CD4-positive, CD25-positive, alpha-beta regulatory T cell (primary cell): Measurements from ENCODE around the gene QSOX2. TPM values are rescaled to one million over a fixed set of nuclear protein-coding genes. Genes with fewer than 3 reads are reported as not detected.
A peak's percentile ranks its signal among the peaks of the same experiment; 100 is the strongest.

Experiments
- ATAC-seq, 2 donors: fragments of 150-1000 bp; cut with Tn5 transposase; one replicate each; pipeline ENCODE4 v1.10.0; 2021; ENCODE audit warnings: low read depth in 2 of 2, moderate number of reproducible peaks in 2 of 2, moderate library complexity in 1 of 2
- DNase-seq, 3 donors: peaks; one replicate each; pipeline versions ENCODE4 v3.0.0 to v3.0.0-alpha.2; 2012 to 2022; ENCODE audit warnings: mixed read lengths in 1 of 3
- H3K27ac ChIP-seq: one replicate; pipeline ENCODE4 v1.7.0; 2013; ENCODE audit warnings: mild to moderate bottlenecking, low read length; ENCODE audit not compliant: insufficient read depth, poor library complexity, severe bottlenecking
- H3K27me3 ChIP-seq: one replicate; pipeline ENCODE4 v1.7.0; 2013; ENCODE audit warnings: low read length; ENCODE audit not compliant: control insufficient read depth, insufficient read depth
- H3K36me3 ChIP-seq: one replicate; pipeline ENCODE4 v1.7.0; 2013; ENCODE audit warnings: mild to moderate bottlenecking, low read length, moderate library complexity; ENCODE audit not compliant: control insufficient read depth, insufficient read depth
- H3K4me1 ChIP-seq: 2 replicates; pipeline ENCODE4 v1.7.0; 2013; ENCODE audit warnings: mild to moderate bottlenecking, low read length; ENCODE audit not compliant: insufficient read depth, control insufficient read depth, poor library complexity, severe bottlenecking
- H3K4me3 ChIP-seq: one replicate; pipeline ENCODE4 v1.7.0; 2013; ENCODE audit warnings: low read depth, mild to moderate bottlenecking, low read length, moderate library complexity
- H3K9me3 ChIP-seq, 2 experiments: 1 replicate in 1 of 2; 2 replicates in 1 of 2; pipeline ENCODE4 v1.7.0; 2013; ENCODE audit warnings: low read length in 2 of 2, mild to moderate bottlenecking in 1 of 2, moderate library complexity in 1 of 2; ENCODE audit not compliant: control insufficient read depth in 2 of 2
- H3K27ac Mint-ChIP-seq, 3 donors: one replicate each; pipeline ENCODE4 v1.8.0; 2020 to 2022; ENCODE audit warnings: mild to moderate bottlenecking in 3 of 3, mixed read lengths in 3 of 3, moderate library complexity in 2 of 3
- H3K27me3 Mint-ChIP-seq: one replicate; pipeline ENCODE4 v1.8.0; 2022; ENCODE audit warnings: mild to moderate bottlenecking, mixed read lengths
- H3K36me3 Mint-ChIP-seq: one replicate; pipeline ENCODE4 v1.8.0; 2020; ENCODE audit warnings: mixed read lengths
- H3K4me1 Mint-ChIP-seq, 4 donors: one replicate each; pipeline ENCODE4 v1.8.0; 2020 to 2022; ENCODE audit warnings: mixed read lengths in 4 of 4, mild to moderate bottlenecking in 1 of 4
- H3K4me3 Mint-ChIP-seq, 4 donors: one replicate each; pipeline ENCODE4 v1.8.0; 2020 to 2022; ENCODE audit warnings: mild to moderate bottlenecking in 4 of 4, mixed read lengths in 4 of 4, moderate library complexity in 3 of 4
- H3K9me3 Mint-ChIP-seq, 7 donors: one replicate each; pipeline ENCODE4 v1.8.0; 2020 to 2022; ENCODE audit warnings: mixed read lengths in 7 of 7, mild to moderate bottlenecking in 3 of 7, moderate library complexity in 2 of 7
- polyA plus RNA-seq, 4 donors: library from polyadenylated mRNA; unstranded; fragments of 300-500 nt; fragmentation: Illumina TruSeq; gene quantifications; one replicate each; pipeline ENCODE4 v1.2.3, GENCODE V29; 2021
- total RNA-seq: library from RNA; stranded (reverse); gene quantifications from one replicate; pipeline ENCODE4 v1.2.3, GENCODE V29; 2022

Gene QSOX2
- total and polyA plus RNA-seq, 5 donors from 2014 or later, result 0.33 to 16.6 (median 0.46) TPM

DNA sequence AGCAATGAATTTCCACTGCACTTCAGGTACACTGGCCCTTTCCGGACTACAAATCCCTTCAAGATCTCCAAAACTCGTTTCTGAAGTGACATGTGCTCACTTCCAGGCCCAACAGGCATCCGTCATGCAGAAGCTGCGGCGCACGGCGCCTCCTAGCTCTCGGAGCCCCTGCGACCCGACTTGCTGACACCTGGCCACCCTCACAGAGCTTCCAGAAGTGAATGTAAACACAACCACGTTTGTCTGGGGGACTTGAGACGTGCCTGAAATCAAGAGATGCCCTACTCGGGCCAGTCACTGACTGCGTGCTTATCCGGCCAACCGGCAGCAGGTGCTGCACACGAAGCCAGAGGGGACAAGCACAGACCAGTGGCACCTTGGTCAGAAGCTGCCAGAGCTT, 35.8 kb downstream of the QSOX2 start:
- Mint-ChIP-seq H3K4me3 (no peak overlapping the region), H3K27me3 (peaks cover 9% of the 10 kb centered on the region), H3K27ac (peak overlapping the region in 1 of 3 donors; percentile 59), H3K4me1 (peaks cover 0 to 2% (median 0%) of the 10 kb centered on the region in 4 donors), H3K36me3 (peaks cover 41% of the 10 kb centered on the region), H3K9me3 (peaks cover 0 to 1% (median 0%) of the 10 kb centered on the region in 7 donors)
- H3K27ac ChIP-seq, result no peak overlapping the region
- peaks cover 41% of the 10 kb centered on the region for H3K36me3 ChIP-seq
- ATAC-seq, result no peak
- H3K27me3 ChIP-seq, result no peaks in the 10 kb centered on the region
- no peaks in the 10 kb centered on the region for H3K9me3 ChIP-seq
- no peak for DNase-seq
- H3K4me1 ChIP-seq, result no peaks in the 10 kb centered on the region
- H3K4me3 ChIP-seq, result no peak overlapping the region

- Histone ChIP-seq H3K27ac (no peak overlapping the region), H3K4me3 (no peak overlapping the region), H3K4me1 (no peaks in the 10 kb centered on the region), H3K27me3 (no peaks in the 10 kb centered on the region), H3K9me3 (no peaks in the 10 kb centered on the region), H3K36me3 (peaks cover 36% of the 10 kb centered on the region)
- peaks cover 39% of the 10 kb centered on the region for H3K36me3 Mint-ChIP-seq
- peaks cover 9% of the 10 kb centered on the region for H3K27me3 Mint-ChIP-seq
- ATAC-seq (no peak), DNase-seq (no peak)
- H3K4me3 Mint-ChIP-seq, result no peak overlapping the region
- H3K4me1 Mint-ChIP-seq, result peaks cover 0 to 2% (median 0%) of the 10 kb centered on the region in 4 donors
- H3K27ac Mint-ChIP-seq, result no peak overlapping the region
- peaks cover 0 to 1% (median 0%) of the 10 kb centered on the region in 7 donors for H3K9me3 Mint-ChIP-seq
Observed at GRCh38 chr9:136209232-136209631, 36.4 kb downstream of the QSOX2 start.

DNA sequence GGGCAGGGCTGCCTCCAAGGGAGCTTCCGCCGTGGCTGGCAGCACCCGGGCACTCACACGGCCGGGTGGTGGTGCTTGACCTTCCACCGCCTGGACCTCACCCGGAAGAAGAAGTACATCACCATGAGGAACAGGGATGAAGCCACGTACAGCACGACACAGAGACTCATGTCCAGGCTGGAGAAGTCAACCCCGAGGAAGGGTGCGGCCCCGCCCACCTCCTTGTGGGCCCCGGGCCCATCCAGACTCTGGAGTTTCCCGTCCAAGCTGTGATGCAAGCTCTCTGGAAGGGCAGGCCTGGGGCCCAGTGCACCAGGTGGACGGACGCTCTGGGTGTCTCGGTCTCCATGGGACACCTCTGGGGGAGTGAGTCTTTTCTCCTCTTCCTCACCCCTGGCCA, 36.9 kb downstream of the QSOX2 start:
- Histone ChIP-seq H3K36me3 (peaks cover 30% of the 10 kb centered on the region), H3K9me3 (no peaks in the 10 kb centered on the region), H3K4me3 (no peak overlapping the region), H3K27ac (no peak overlapping the region), H3K27me3 (no peaks in the 10 kb centered on the region), H3K4me1 (no peaks in the 10 kb centered on the region)
- no peak overlapping the region for H3K27ac Mint-ChIP-seq
- peaks cover 0 to 1% (median 0%) of the 10 kb centered on the region in 7 donors for H3K9me3 Mint-ChIP-seq
- no peak for ATAC-seq
- H3K4me3 Mint-ChIP-seq, result no peak overlapping the region
- H3K4me1 Mint-ChIP-seq, result peaks cover 0 to 2% (median 0%) of the 10 kb centered on the region in 4 donors
- H3K36me3 Mint-ChIP-seq, result peaks cover 36% of the 10 kb centered on the region
- no peak for DNase-seq
- H3K27me3 Mint-ChIP-seq, result peaks cover 14% of the 10 kb centered on the region

DNA sequence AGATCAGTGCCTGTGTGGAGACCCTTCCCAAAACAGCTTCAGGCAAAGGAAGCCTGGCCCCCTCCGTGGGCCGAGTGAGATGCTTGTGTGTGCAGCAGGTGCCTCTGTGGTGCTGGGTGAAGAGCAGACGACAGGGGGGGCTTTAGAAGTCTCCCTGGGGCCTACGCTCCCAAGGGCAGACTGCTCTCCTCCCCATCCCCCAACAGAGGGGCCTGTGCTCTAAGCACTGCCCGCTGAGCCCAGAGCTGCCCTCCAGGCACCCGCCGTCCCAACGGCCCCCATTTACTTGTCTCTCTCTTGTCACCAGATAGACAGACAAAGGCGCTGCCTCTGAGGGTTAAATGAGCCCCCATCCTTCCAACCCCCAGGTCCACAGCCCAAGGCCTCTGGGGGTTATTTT, 38.0 kb downstream of the QSOX2 start:
- Histone ChIP-seq H3K4me3 (no peak overlapping the region), H3K4me1 (no peaks in the 10 kb centered on the region)
- H3K4me3 Mint-ChIP-seq, result peak overlapping the region in 1 of 4 donors; percentile 32

DNA sequence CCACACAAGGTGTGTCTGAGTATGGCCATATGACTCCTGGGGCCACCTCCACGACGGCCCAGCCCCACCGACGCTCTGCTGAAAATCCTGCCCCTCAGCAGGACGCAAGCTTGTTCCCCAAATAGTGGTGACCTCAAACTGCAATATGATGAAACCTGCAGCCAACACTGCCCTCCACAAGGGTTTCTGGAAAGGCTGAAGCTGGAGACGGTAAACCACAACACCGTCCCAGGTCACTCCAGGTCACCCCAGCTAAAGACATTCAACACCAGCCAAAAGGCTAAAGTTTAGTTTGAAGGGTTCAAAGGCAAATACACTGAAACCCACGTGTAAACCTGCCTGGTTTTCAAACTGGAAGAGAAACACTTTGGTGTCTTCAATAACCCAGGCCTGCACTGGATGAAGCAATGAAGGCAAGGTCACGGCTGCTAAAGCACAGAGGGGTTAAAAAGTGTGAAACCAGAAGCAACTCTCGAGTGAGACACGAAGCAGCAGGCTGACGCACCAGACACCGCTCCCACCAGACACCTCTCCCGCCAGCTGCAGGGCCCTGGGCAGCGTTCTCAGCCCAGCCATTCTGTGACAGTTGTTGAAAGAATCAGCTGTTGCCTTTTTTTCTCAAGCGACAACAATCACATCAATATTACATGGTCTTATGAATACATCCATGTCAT, 38.9 kb downstream of the QSOX2 start:
- Mint-ChIP-seq H3K9me3 (peaks cover 0 to 1% (median 0%) of the 10 kb centered on the region in 7 donors), H3K4me3 (peak overlapping the region in 1 of 4 donors; percentile 32), H3K36me3 (peaks cover 24% of the 10 kb centered on the region), H3K27me3 (peaks cover 16% of the 10 kb centered on the region), H3K27ac (no peak overlapping the region), H3K4me1 (peaks cover 0 to 2% (median 0%) of the 10 kb centered on the region in 4 donors)
- Histone ChIP-seq H3K27me3 (no peaks in the 10 kb centered on the region), H3K27ac (no peak overlapping the region), H3K9me3 (no peaks in the 10 kb centered on the region), H3K4me1 (no peaks in the 10 kb centered on the region), H3K36me3 (peaks cover 20% of the 10 kb centered on the region), H3K4me3 (no peak overlapping the region)
- ATAC-seq (no peak), DNase-seq (no peak)

More for the DNA sequence above, 38.0 kb downstream of the QSOX2 start:
- no peaks in the 10 kb centered on the region for H3K27me3 ChIP-seq
- H3K27ac ChIP-seq, result no peak overlapping the region
- no peak overlapping the region for H3K27ac Mint-ChIP-seq
- H3K27me3 Mint-ChIP-seq, result peaks cover 16% of the 10 kb centered on the region
- peaks cover 0 to 2% (median 0%) of the 10 kb centered on the region in 4 donors for H3K4me1 Mint-ChIP-seq
- H3K36me3 ChIP-seq, result peaks cover 23% of the 10 kb centered on the region
- peaks cover 0 to 1% (median 0%) of the 10 kb centered on the region in 7 donors for H3K9me3 Mint-ChIP-seq
- H3K36me3 Mint-ChIP-seq, result peaks cover 27% of the 10 kb centered on the region
- DNase-seq (no peak), ATAC-seq (no peak)
- no peaks in the 10 kb centered on the region for H3K9me3 ChIP-seq

DNA sequence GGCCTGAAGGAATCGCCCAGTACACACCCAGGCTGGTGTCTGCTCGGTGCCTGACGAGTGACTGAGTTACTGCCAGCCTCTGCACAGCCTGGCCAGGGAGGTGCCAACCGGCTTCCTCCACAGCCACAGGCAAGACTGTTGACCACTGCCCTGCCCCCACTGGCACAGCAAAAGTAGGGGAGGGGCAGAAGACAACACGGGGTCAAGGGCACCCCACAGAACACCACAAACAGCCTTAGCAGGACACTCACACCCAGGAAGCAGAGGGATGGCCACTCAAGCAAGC, 40.0 kb downstream of the QSOX2 start:
- H3K4me1 Mint-ChIP-seq, result peaks cover 0 to 2% (median 0%) of the 10 kb centered on the region in 4 donors
- Histone ChIP-seq H3K4me3 (no peak overlapping the region), H3K4me1 (no peaks in the 10 kb centered on the region), H3K36me3 (peaks cover 13% of the 10 kb centered on the region), H3K27me3 (no peaks in the 10 kb centered on the region), H3K9me3 (no peaks in the 10 kb centered on the region), H3K27ac (no peak overlapping the region)
- DNase-seq (no peak), ATAC-seq (no peak)
- H3K4me3 Mint-ChIP-seq, result no peak overlapping the region
- peaks cover 0 to 1% (median 0%) of the 10 kb centered on the region in 7 donors for H3K9me3 Mint-ChIP-seq
- H3K27ac Mint-ChIP-seq, result no peak overlapping the region
- peaks cover 24% of the 10 kb centered on the region for H3K36me3 Mint-ChIP-seq
- peaks cover 24% of the 10 kb centered on the region for H3K27me3 Mint-ChIP-seq

DNA sequence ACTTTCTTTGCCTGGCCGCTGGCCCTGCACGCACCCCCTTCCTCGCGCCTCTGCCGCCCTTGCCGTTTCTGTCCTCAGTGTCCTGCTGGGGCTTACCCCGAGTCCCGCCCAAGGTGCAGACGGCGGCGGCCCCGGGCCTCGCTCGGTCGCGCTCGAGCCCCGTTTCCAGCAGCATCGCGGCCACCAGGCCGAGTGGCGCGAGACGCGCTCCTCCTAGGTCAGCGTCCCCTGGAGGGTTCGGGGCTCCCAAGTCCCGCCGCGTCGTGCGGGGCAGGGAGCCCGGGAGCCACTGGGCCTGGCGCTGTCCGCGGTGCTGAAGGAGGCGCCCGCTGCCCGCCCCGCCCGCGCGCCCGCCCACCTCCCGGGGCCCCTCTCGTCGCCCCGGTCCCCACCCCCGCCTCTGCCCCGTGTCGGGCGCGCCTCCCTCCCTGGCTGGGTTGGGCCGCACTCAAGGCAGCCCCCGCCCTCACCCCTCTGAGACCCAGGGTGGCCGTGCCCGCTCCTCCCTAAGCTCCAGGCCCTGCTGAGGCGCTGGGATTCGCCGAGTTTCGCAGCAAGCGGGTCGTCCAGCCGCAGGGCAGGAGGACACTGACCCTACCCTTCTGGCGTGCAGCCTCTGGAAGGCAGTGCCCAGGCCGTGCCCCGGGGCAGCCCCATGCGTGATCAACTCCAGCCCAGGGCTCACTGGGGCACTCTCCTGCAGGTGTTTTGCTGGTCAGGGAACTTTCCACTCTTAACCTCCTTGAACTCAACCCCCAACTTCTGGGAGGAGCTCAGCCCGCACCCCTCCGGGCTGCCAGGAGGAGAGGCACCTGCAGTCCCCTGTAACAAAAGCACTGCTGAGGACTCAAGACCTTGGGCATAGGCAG, 40.5 kb downstream of the QSOX2 start, which contains the start of gene LHX3:
TSS of gene LHX3 (minus strand) at position 291 of the 869 bp plus-strand sequence. CDS start at position 175, 116 bp downstream.
- H3K9me3 Mint-ChIP-seq, result peaks cover 0 to 1% (median 0%) of the 10 kb centered on the region in 7 donors
- DNase-seq (no peak), ATAC-seq (no peak)
- Histone ChIP-seq H3K9me3 (no peaks in the 10 kb centered on the region), H3K4me1 (no peaks in the 10 kb centered on the region), H3K27me3 (no peaks in the 10 kb centered on the region), H3K27ac (no peak within 1 kb of the TSS), H3K4me3 (no peak within 1 kb of the TSS), H3K36me3 (peaks cover 11% of the 10 kb centered on the region)
- peak within 1 kb of the TSS in 1 of 3 donors; percentile 38 for H3K27ac Mint-ChIP-seq
- H3K27me3 Mint-ChIP-seq, result peaks cover 30% of the 10 kb centered on the region
- H3K36me3 Mint-ChIP-seq, result peaks cover 24% of the 10 kb centered on the region
- peak within 1 kb of the TSS in 1 of 4 donors; percentile 28 for H3K4me3 Mint-ChIP-seq
- peaks cover 0 to 2% (median 0%) of the 10 kb centered on the region in 4 donors for H3K4me1 Mint-ChIP-seq
